DMS153 treated with DMSO at 0.1 percent for 48 hours (cell line): ENCODE data around the gene IRAK1BP1.
"Not testable (repeated sequence)": the region's sequence is repeated elsewhere in the genome, so short reads cannot be mapped to it uniquely, and the experiment has no call there.

ENCODE experiments used
- DNase-seq: peaks from one replicate; lab custom pipeline; 2025; ENCODE audit not compliant: unreplicated experiment; lab: John Stamatoyannopoulos, UW

IRAK1BP1 gene

GRCh38 chr6:78883651-78884050 lies 16.3 kb downstream of the IRAK1BP1 start:
- DNase-seq: no peak

- not testable (repeated sequence) for DNase-seq
Observed at GRCh38 chr6:78889901-78890300, 22.6 kb downstream of the IRAK1BP1 start.

GRCh38 chr6:78896227-78896626 lies 28.9 kb downstream of the IRAK1BP1 start:
- no peak for DNase-seq

GRCh38 chr6:78908621-78909020 lies 41.3 kb downstream of the IRAK1BP1 start:
- no peak for DNase-seq

GRCh38 chr6:78909391-78909790 lies 42.0 kb downstream of the IRAK1BP1 start:
- DNase-seq: no peak

GRCh38 chr6:78910010-78910409 lies 42.7 kb downstream of the IRAK1BP1 start:
- no peak for DNase-seq

GRCh38 chr6:78910591-78911171 lies 43.3 kb downstream of the IRAK1BP1 start:
- DNase-seq: no peak

GRCh38 chr6:78911218-78911940 lies 44.0 kb downstream of the IRAK1BP1 start:
- no peak for DNase-seq

GRCh38 chr6:78916411-78916810 lies 49.1 kb downstream of the IRAK1BP1 start:
- no peak for DNase-seq

GRCh38 chr6:78917788-78918187 lies 50.4 kb downstream of the IRAK1BP1 start:
- DNase-seq: no peak

GRCh38 chr6:78921168-78921567 lies 53.8 kb downstream of the IRAK1BP1 start:
- not testable (repeated sequence) for DNase-seq

GRCh38 chr6:78925317-78925716 lies 58.0 kb downstream of the IRAK1BP1 start:
- DNase-seq: no peak

GRCh38 chr6:78935553-78935952 lies 68.2 kb downstream of the IRAK1BP1 start:
- DNase-seq: no peak

- DNase-seq: no peak
Observed at GRCh38 chr6:78936515-78936914, 69.2 kb downstream of the IRAK1BP1 start.

- no peak for DNase-seq
Observed at GRCh38 chr6:78942446-78942845, 75.1 kb downstream of the IRAK1BP1 start.

GRCh38 chr6:78947529-78947928 lies 80.2 kb downstream of the IRAK1BP1 start:
- DNase-seq: no peak

GRCh38 chr6:78947962-78948361 lies 80.6 kb downstream of the IRAK1BP1 start:
- DNase-seq: no peak

- DNase-seq: no peak
Observed at GRCh38 chr6:78948785-78949184, 81.4 kb downstream of the IRAK1BP1 start.

GRCh38 chr6:78952362-78952761 lies 85.0 kb downstream of the IRAK1BP1 start:
- DNase-seq: no peak
